ENCODE measurements around the gene MB21D2.

The MB21D2 gene

GRCh38 chr3:192870822-192871221, 46.8 kb downstream of the MB21D2 start:
- Histone ChIP-seq H3K36me3 (ENCODE audit: insufficient read depth, low read length) (no peaks in the 10 kb centered on the region), H4K20me1 (ENCODE audit: insufficient read depth, low read length, poor library complexity, severe bottlenecking) (no peaks in the 10 kb centered on the region), H3K4me3 (ENCODE audit: low read length, poor library complexity, severe bottlenecking) (no peak overlapping the region), H3K27me3 (ENCODE audit: insufficient read depth, low read length, poor library complexity, severe bottlenecking) (no peaks in the 10 kb centered on the region), H3K9me3 (ENCODE audit: insufficient read depth, low read depth, low read length) (no peaks in the 10 kb centered on the region), H3K4me2 (ENCODE audit: low read depth, low read length, poor library complexity, severe bottlenecking) (no peak overlapping the region), H3K4me1 (ENCODE audit: insufficient read depth, low read length, poor library complexity, severe bottlenecking) (no peaks in the 10 kb centered on the region), H3K9me2 (replicated peaks; ENCODE audit: low read depth, low read length) (no peaks in the 10 kb centered on the region), H3K79me2 (ENCODE audit: insufficient read depth, low read length) (no peaks in the 10 kb centered on the region), H2AFZ (ENCODE audit: low read length) (no peak overlapping the region), H3K9ac (ENCODE audit: low read depth, low read length, poor library complexity, severe bottlenecking) (no peak overlapping the region), H3F3A (ENCODE audit: low read depth) (no peaks in the 10 kb centered on the region)
- no peak for TF ChIP-seq EZH2phosphoT487 (IDR thresholded peaks at IDR 0.05; ENCODE audit: borderline replicate concordance)
- no peak for TF ChIP-seq CTCF (conservative IDR thresholded peaks at IDR 0.05; ENCODE audit: low read length)

- Histone ChIP-seq H4K20me1 (ENCODE audit: insufficient read depth, low read length, poor library complexity, severe bottlenecking) (no peaks in the 10 kb centered on the region), H3K27me3 (ENCODE audit: insufficient read depth, low read length, poor library complexity, severe bottlenecking) (no peaks in the 10 kb centered on the region), H3F3A (ENCODE audit: low read depth) (no peaks in the 10 kb centered on the region), H3K4me2 (ENCODE audit: low read depth, low read length, poor library complexity, severe bottlenecking) (no peak overlapping the region), H3K36me3 (ENCODE audit: insufficient read depth, low read length) (no peaks in the 10 kb centered on the region), H3K4me3 (ENCODE audit: low read length, poor library complexity, severe bottlenecking) (no peak overlapping the region), H3K9me2 (replicated peaks; ENCODE audit: low read depth, low read length) (no peaks in the 10 kb centered on the region), H3K79me2 (ENCODE audit: insufficient read depth, low read length) (no peaks in the 10 kb centered on the region), H3K4me1 (ENCODE audit: insufficient read depth, low read length, poor library complexity, severe bottlenecking) (no peaks in the 10 kb centered on the region), H2AFZ (ENCODE audit: low read length) (no peak overlapping the region), H3K9me3 (ENCODE audit: insufficient read depth, low read depth, low read length) (no peaks in the 10 kb centered on the region), H3K9ac (ENCODE audit: low read depth, low read length, poor library complexity, severe bottlenecking) (no peak overlapping the region)
- no peak for TF ChIP-seq EZH2phosphoT487 (IDR thresholded peaks at IDR 0.05; ENCODE audit: borderline replicate concordance)
- no peak for TF ChIP-seq CTCF (conservative IDR thresholded peaks at IDR 0.05; ENCODE audit: low read length)
Measured at GRCh38 chr3:192869131-192870031, 48.3 kb downstream of the MB21D2 start.

- H3K9ac ChIP-seq (ENCODE audit: low read depth, low read length, poor library complexity, severe bottlenecking), result no peak overlapping the region
- H3F3A ChIP-seq (ENCODE audit: low read depth), result no peaks in the 10 kb centered on the region
- no peak for TF ChIP-seq EZH2phosphoT487 (IDR thresholded peaks at IDR 0.05; ENCODE audit: borderline replicate concordance)
- TF ChIP-seq CTCF (conservative IDR thresholded peaks at IDR 0.05; ENCODE audit: low read length), result no peak
- H3K4me2 ChIP-seq (ENCODE audit: low read depth, low read length, poor library complexity, severe bottlenecking), result no peak overlapping the region
- no peak overlapping the region for H3K4me3 ChIP-seq (ENCODE audit: low read length, poor library complexity, severe bottlenecking)
- H4K20me1 ChIP-seq (ENCODE audit: insufficient read depth, low read length, poor library complexity, severe bottlenecking), result no peaks in the 10 kb centered on the region
- no peaks in the 10 kb centered on the region for H3K9me2 ChIP-seq (replicated peaks; ENCODE audit: low read depth, low read length)
- no peak overlapping the region for H2AFZ ChIP-seq (ENCODE audit: low read length)
- no peaks in the 10 kb centered on the region for H3K27me3 ChIP-seq (ENCODE audit: insufficient read depth, low read length, poor library complexity, severe bottlenecking)
- no peaks in the 10 kb centered on the region for H3K36me3 ChIP-seq (ENCODE audit: insufficient read depth, low read length)
- no peaks in the 10 kb centered on the region for H3K9me3 ChIP-seq (ENCODE audit: insufficient read depth, low read depth, low read length)
- H3K79me2 ChIP-seq (ENCODE audit: insufficient read depth, low read length), result no peaks in the 10 kb centered on the region
- no peaks in the 10 kb centered on the region for H3K4me1 ChIP-seq (ENCODE audit: insufficient read depth, low read length, poor library complexity, severe bottlenecking)
Measured at GRCh38 chr3:192867645-192868044, 50.0 kb downstream of the MB21D2 start.

Measured in Loucy (cell line).